HG03439 (cell line): ENCODE data around the gene PDLIM3.
A peak's percentile ranks its signal among the peaks of the same experiment; 100 is the strongest.

Experiments used
- ATAC-seq: cut with Tn5 transposase; IDR thresholded peaks from one replicate; pipeline ENCODE4 v1.9.1; 2021; ENCODE audit warnings: mild to moderate bottlenecking, moderate library complexity; ENCODE audit not compliant: unreplicated experiment

Gene PDLIM3

DNA sequence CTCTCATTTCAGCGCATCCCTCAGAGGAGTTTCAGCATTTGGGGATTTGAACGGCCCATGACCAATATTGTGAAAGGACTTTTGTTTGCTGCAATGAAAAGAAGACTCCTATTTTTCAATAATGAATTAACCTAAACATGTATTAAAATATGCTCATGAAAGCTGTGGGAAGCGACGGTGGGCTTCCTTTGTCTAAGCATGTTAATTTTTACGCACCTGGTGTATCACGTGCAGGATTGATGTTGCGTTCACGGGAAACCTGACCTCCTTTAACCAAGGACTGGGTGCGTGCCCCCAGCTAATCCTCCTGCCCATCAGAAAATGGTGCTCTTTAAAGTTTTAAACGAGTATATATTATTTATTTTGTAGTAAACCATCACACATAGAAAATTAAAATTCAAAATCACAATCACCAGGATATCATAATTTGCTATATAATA, 63.2 kb downstream of the PDLIM3 start:
- ATAC-seq, result no peak

DNA sequence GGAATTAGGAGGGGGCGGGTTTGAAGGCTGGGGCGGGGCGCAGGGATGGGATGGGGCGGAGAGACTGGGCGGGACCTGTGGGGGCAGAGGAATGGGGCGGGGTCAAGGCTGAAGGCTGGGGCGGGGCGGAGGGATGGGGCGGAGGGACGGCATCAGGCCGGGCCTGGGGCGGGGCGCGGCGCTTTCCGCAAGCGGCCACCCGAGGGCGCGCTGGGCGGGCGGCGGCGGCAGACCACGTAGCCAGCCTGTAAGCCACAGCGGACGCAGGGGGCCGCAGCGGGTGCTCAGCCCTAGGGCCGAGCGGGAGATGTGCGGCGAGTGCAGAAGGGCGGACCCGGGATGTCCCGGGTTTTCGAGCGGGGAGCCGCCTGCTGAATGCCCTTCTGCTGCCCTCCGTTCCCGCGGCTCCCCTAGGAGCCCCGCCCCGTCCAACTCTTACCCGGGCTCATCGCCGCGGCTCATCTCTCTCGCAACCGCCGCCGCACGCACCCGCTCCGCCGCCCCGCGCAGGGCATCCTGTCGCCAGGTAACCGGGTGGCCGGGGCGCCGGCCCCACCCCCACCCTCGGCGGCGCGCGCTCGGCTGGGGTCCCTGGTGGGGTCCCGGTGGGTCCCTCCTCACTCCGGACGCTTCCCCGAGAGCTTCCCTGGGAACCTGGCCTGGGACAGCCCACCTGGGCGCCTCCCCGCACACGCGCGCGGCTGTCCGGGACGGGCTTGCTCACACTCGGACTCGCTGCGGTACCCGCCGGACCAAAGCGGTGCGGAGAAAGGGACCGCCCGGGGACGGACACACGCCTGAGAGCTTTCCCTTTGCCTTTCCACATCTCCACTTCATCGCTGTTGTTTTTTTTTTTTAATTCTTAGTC, 63.8 kb downstream of the PDLIM3 start, which contains the start of gene CCDC110:
Gene CCDC110 (minus strand): TSS at position 499 of the 868 bp plus-strand sequence. CDS start 50 bp downstream, at position 449.
- peak; percentile 93 for ATAC-seq

DNA sequence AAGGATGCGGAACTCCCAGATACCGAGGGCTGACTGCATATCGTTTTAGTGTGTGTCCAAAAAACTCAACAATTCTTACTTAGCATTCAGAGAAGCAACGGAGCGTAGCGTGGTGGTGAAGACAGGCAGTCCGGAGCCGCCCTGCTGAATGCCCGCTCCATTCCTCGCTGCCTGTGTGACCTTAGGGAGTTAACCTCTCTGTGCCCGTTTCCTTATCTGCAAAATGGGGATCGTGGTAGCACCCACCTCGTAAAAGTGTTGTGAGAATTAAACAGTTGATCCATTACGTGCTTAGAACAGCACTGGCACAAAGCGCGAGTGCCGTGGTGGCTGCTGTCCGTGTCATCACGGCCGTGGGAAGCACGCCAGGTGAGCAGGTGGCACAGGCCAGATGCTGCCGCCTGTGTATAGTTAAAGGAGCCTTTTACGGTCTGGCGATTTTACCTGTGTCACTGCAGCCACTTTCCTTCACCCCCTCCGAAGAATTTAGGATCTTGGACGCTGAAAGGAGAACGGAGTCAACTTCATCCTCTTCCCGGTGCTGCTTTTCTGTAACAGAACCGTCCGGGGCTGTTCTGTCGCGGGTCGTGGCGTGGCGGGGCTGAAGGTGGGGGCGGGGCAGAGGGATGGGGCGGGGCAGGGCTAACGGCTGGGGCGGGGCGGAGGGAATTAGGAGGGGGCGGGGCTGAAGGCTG, 64.7 kb downstream of the PDLIM3 start:
- peak; percentile 26 for ATAC-seq

DNA sequence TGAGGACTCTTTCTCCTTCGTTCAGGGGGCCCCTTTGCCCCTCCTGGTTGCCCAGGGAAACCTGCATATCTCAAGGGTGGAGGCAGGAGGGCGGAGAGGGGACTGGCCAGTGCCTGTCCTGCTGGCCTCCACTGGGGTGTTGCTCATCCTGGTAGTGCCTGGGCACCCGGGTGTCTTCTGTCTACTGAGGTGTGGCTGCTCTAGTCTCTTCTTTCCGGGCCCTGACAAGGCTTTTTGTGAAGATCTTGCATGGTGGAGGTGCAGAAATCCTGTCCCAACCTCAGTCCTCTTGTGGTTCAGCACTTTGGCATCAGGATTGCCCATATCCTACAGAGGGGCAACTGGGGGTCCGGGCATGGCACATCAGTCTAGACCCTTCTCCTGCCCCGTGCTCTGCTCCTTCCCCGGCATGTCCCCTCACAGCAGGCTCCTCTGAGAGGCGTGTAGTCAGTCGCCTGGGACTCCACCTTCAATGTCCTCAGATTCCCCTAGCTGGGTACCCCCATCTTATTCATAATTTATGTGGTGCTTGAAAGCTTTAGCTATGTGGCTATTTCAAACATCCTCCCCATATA, 65.6 kb downstream of the PDLIM3 start:
- no peak for ATAC-seq

DNA sequence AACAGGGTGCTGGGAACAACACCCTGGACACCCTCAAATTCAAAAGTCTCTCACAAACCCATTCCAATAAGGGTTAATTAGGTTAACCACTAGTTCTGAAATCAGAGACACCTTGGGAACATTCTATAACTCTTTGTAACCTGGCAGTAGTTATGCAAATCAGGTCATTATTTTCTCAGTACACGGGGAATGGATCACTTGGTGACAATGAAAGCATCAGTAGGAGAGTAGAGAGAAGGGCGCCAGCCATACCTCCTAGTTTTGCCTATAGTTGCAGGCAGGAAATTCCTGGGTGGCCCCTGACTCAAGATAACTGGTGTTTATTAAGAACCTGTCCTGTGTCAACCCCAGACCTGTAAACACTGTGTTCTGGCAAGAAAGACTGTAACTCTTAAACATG, 66.3 kb downstream of the PDLIM3 start:
- ATAC-seq, result no peak

DNA sequence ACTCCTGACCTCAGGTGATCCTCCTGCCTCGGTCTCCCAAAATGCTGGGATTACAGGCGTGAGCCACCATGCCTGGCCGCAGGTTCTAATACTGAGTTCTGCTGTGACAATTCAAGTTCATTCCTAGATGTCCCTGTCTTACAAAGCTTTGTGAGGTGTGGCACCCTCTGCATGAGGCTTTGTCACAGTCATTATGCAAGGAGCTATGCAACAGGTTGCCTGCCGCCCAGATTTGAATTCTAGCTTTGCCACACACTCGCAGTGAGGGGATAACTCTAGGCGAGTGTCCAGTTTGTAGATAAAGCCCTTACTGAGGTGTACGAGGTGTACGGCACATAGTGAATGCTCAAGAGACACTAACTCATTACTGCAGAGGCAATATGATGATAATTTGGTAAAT, 67.3 kb downstream of the PDLIM3 start:
- ATAC-seq, result no peak

DNA sequence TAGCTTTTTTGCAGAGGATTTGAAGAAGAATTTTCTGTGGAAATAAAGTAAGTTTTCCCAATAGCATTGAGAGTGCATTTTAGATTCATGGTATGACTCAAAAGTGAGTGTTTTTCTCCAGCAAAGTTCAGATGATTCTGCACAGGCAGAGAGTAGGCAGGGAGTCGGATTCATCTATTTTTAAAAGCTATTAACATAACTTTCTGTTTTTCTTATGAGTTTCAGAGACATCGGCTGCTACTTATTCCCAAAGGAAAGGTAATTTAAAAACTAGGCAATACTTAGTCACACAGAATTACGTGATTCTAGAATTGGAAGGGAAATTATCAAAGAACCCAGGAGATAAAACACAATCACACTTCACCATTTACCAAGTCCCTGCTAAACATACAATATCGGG, 68.2 kb downstream of the PDLIM3 start:
- ATAC-seq, result no peak

DNA sequence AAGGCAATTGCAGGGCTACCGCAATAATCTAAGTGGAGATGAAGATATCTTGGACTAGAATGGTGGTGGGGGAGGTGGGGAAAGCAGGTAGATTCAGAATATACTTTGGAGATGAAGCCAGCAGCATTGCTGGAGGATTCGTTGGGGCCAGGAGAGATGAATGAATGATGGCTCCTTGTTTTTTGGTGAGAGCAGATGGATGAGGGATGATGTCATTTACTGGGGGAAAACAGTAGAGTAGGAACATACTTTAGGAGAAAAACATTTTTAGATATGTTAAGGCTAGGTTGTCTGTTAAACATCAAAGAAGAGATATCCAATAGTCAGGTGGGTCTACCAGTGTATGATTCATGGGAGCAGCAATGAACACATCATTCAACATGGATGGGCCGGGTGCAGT, 69.6 kb downstream of the PDLIM3 start:
- ATAC-seq, result no peak

DNA sequence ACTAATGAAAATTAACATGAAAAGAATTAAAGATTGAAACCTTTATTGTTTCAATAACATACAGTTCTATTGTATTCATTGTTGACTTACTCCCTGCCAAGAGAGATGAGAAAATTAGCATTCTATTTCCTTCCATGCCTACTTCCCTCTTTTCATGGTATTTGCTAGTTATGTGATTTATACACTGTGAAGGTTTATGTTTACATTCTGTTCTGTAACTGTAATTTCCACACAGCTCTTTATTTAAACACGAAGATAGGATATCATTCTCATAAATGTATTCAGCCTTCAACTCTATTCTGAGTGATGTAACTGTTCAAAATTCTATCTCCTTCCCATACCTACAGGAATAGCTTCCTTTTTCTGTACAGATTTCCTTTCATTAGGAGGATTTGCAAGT, 70.4 kb downstream of the PDLIM3 start:
- no peak for ATAC-seq

- ATAC-seq, result no peak
Measured at GRCh38 chr4:185464183-185464582, 71.1 kb downstream of the PDLIM3 start.

GRCh38 chr4:185463541-185463940, 71.8 kb downstream of the PDLIM3 start:
- no peak for ATAC-seq

DNA sequence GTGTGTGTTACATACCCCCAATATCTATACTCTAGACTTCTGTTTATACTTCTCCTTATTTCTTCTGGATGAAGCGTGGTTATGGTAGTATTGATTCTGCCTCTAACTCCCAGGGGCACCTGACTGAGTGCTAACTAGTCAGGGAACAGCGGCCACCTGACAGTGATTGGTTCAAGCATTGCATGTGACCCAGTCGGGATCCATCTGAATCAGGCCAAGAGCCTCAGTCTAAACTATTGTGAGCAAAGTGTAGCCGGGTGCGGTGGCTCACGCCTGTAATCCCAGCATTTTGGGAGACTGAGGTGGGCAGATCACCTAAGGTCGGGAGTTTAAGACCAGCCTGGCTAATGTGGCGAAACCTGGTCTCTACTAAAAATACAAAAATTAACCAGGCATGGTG, 73.7 kb downstream of the PDLIM3 start:
- ATAC-seq, result no peak

- no peak for ATAC-seq
Measured at GRCh38 chr4:185457136-185457535, 78.2 kb downstream of the PDLIM3 start.

GRCh38 chr4:185456131-185456530, 79.2 kb downstream of the PDLIM3 start:
- no peak for ATAC-seq
